K562 (cell line): ENCODE data around the gene DNASE2. TPM values are rescaled to one million over a fixed set of nuclear protein-coding genes. Genes with fewer than 3 reads are reported as not detected.
A peak's percentile ranks its signal among the peaks of the same experiment; 100 is the strongest.

Experiments used
- BDP1 ChIP-seq: IDR thresholded peaks from 3 replicates; pipeline ENCODE4 v1.6.1; 2011; ENCODE audit not compliant: insufficient read length, insufficient read depth
- ELF2 ChIP-seq: fragments of 250-450 bp; sonication (Bioruptor Pico); IDR thresholded peaks from 2 replicates; pipeline ENCODE4 v1.5.0; 2021; ENCODE audit warnings: mild to moderate bottlenecking
- HNRNPL ChIP-seq: fragments of 200-400 bp; formaldehyde crosslinking; IDR thresholded peaks from 2 replicates; pipeline ENCODE4 v1.6.1; 2017; ENCODE audit warnings: low read depth, mild to moderate bottlenecking, low read length
- LARP7 ChIP-seq: fragments of 450-650 bp; IDR thresholded peaks from 2 replicates; pipeline ENCODE4 v1.6.1; 2016
- MTA2 ChIP-seq: fragments of 450-650 bp; IDR thresholded peaks from 2 replicates; pipeline ENCODE4 v1.6.1; 2016; ENCODE audit warnings: low read depth
- NFE2L1 ChIP-seq: fragments of 450-650 bp; IDR thresholded peaks from 2 replicates; pipeline ENCODE4 v1.6.1; 2016; ENCODE audit warnings: missing genetic modification characterization, low read depth, mild to moderate bottlenecking, missing compliant biosample characterization, moderate library complexity, borderline replicate concordance
- NR2C2 ChIP-seq, 2 experiments: fragments of 200-800 bp in 1 of 2; sonication (Bioruptor generic) in 1 of 2; sonication (generic) in 1 of 2; formaldehyde crosslinking in 1 of 2; IDR thresholded peaks; 2 replicates each; pipeline versions ENCODE4 v1.6.1 to v1.8.0; 2016 to 2022; ENCODE audit warnings: mild to moderate bottlenecking in 1 of 2, missing compliant biosample characterization in 1 of 2, missing genetic modification characterization in 1 of 2, missing genetic modification reagents in 1 of 2
- RBM14 ChIP-seq: fragments of 200-400 bp; formaldehyde crosslinking; IDR thresholded peaks from 2 replicates; pipeline ENCODE4 v1.6.1; 2018; ENCODE audit warnings: low read depth, mild to moderate bottlenecking, low read length, moderate library complexity, borderline replicate concordance; ENCODE audit not compliant: insufficient read depth
- RFX5 ChIP-seq: IDR thresholded peaks from 2 replicates; pipeline ENCODE4 v1.6.1; 2011; ENCODE audit warnings: low read depth, mild to moderate bottlenecking, improper control_type of control experiment, low read length
- SMC3 ChIP-seq: conservative IDR thresholded peaks from 2 replicates; pipeline ENCODE4 v1.6.1; 2011; ENCODE audit warnings: low read depth, low read length, improper control_type of control experiment; ENCODE audit not compliant: insufficient read depth
- TAF9B ChIP-seq: fragments of 450-650 bp; IDR thresholded peaks from 2 replicates; pipeline ENCODE4 v1.6.1; 2018; ENCODE audit warnings: mild to moderate bottlenecking; ENCODE audit not compliant: partially characterized antibody
- ZNF583 ChIP-seq: fragments of 250-450 bp; sonication (Bioruptor Pico); IDR thresholded peaks from 2 replicates; pipeline ENCODE4 v1.4.0; 2020
- polyA plus RNA-seq, 8 experiments: library from polyadenylated mRNA; depleted of rRNA in 4 of 8; stranded (reverse) in 5 of 8; unstranded in 3 of 8; fragments of >200 nt; fragmentation: Nextera tagmentation in 2 of 8; fragmentation: Illumina TruSeq in 1 of 8; extraction: Ambion mirVana in 2 of 8; extraction: Trizol in 1 of 8; gene quantifications; 2 replicates each; pipeline versions ENCODE4 v1.2.1 to v1.2.3, GENCODE V29; 2011 to 2014; ENCODE audit warnings: inconsistent platforms in 1 of 8, missing spikeins in 1 of 8
- total RNA-seq, 7 experiments: library from RNA; depleted of rRNA in 6 of 7; stranded (reverse); fragments of >200 nt in 6 of 7; fragmentation: Illumina TruSeq in 2 of 7; extraction: Trizol in 2 of 7; gene quantifications; 2 replicates each; pipeline versions ENCODE4 v1.2.1 to v1.2.3, GENCODE V29; 2011 to 2021; ENCODE audit warnings: low replicate concordance in 1 of 7
- TF ChIP-seq, protein P1 (sequence below): fragments of 450-650 bp; IDR thresholded peaks from 2 replicates; pipeline ENCODE4 v1.6.1; 2017; ENCODE audit warnings: antibody characterized with exemption, mild to moderate bottlenecking
- TF ChIP-seq, protein P2 (sequence below), 2 experiments: fragments of 450-650 bp; IDR thresholded peaks; 2 replicates each; pipeline ENCODE4 v1.6.1; 2018; ENCODE audit warnings: mild to moderate bottlenecking in 2 of 2, low read depth in 1 of 2; ENCODE audit not compliant: partially characterized antibody in 2 of 2
- TF ChIP-seq, protein P3 (sequence below): fragments of 250-450 bp; sonication (Bioruptor Pico); IDR thresholded peaks from 2 replicates; pipeline ENCODE4 v1.4.0; 2020; ENCODE audit warnings: borderline replicate concordance

DNASE2 gene
- total and polyA plus RNA-seq, 9 of the 15 experiments (the other 6 are each of a cell fraction or from before 2014, with no cell fraction given), result 4.4 to 27.0 (median 20.2) TPM

DNA sequence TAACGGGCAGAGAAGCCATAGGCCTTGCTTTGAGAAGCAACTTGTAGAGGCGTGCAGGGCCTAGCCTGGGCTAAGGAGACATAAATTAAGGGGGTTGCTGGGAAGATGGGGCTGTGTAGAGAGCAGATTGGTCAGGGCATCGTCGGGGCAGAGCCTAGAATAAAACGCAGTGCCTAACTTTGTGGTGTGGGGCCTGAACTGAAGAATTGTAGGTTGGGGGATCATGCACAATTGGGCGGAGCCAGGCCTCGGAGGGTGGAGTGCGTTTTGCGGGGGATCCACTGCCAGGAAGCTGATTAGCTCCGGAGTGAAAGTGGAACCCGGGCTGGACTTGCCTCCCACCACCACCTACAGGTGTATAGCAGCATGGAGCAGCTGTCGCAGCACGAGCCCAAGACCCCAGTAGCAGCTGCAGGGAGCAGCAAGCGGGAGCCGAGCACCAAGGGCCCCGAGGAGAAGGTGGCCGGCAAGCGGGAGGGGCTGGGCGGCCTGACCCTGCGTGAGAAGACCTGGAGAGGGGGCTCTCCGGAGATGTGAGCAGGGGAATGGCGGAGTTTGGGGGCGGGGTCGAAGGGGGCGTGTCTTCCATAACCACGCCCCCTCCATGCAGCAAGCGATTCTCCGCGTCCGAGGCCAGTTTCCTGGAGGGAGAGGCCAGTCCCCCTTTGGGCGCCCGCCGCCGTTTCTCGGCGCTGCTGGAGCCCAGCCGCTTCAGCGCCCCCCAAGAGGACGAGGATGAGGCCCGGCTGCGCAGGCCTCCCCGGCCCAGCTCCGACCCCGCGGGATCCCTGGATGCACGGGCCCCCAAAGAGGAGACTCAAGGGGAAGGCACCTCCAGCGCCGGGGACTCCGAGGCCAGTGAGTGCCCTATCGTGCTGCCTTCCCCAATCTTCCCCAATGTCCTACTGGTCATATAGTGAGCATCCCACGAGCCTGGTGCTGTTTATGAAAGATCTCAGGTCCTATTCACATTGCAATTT is 13.8 kb downstream of the DNASE2 start (continued):
- TF ChIP-seq, protein P1, sequence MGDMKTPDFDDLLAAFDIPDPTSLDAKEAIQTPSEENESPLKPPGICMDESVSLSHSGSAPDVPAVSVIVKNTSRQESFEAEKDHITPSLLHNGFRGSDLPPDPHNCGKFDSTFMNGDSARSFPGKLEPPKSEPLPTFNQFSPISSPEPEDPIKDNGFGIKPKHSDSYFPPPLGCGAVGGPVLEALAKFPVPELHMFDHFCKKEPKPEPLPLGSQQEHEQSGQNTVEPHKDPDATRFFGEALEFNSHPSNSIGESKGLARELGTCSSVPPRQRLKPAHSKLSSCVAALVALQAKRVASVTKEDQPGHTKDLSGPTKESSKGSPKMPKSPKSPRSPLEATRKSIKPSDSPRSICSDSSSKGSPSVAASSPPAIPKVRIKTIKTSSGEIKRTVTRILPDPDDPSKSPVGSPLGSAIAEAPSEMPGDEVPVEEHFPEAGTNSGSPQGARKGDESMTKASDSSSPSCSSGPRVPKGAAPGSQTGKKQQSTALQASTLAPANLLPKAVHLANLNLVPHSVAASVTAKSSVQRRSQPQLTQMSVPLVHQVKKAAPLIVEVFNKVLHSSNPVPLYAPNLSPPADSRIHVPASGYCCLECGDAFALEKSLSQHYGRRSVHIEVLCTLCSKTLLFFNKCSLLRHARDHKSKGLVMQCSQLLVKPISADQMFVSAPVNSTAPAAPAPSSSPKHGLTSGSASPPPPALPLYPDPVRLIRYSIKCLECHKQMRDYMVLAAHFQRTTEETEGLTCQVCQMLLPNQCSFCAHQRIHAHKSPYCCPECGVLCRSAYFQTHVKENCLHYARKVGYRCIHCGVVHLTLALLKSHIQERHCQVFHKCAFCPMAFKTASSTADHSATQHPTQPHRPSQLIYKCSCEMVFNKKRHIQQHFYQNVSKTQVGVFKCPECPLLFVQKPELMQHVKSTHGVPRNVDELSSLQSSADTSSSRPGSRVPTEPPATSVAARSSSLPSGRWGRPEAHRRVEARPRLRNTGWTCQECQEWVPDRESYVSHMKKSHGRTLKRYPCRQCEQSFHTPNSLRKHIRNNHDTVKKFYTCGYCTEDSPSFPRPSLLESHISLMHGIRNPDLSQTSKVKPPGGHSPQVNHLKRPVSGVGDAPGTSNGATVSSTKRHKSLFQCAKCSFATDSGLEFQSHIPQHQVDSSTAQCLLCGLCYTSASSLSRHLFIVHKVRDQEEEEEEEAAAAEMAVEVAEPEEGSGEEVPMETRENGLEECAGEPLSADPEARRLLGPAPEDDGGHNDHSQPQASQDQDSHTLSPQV, result no peak
- TF ChIP-seq RBM14 (no peak), LARP7 (no peak), SMC3 (0 out of 2 replicates have a peak, but pooled peaks have one; percentile 3), MTA2 (no peak), TAF9B (no peak), RFX5 (no peak), HNRNPL (no peak), ZNF583 (CRISPR knock-in tag) (no peak), NR2C2 (CRISPR knock-in tag; IDR thresholded peaks at IDR 0.05) (no peak), NR2C2 (tag; IDR thresholded peaks at IDR 0.05) (no peak; the same call in 1 of the 2 replicates), NFE2L1 (no peak), ELF2 (no peak), BDP1 (no peak)
- TF ChIP-seq, protein P2, sequence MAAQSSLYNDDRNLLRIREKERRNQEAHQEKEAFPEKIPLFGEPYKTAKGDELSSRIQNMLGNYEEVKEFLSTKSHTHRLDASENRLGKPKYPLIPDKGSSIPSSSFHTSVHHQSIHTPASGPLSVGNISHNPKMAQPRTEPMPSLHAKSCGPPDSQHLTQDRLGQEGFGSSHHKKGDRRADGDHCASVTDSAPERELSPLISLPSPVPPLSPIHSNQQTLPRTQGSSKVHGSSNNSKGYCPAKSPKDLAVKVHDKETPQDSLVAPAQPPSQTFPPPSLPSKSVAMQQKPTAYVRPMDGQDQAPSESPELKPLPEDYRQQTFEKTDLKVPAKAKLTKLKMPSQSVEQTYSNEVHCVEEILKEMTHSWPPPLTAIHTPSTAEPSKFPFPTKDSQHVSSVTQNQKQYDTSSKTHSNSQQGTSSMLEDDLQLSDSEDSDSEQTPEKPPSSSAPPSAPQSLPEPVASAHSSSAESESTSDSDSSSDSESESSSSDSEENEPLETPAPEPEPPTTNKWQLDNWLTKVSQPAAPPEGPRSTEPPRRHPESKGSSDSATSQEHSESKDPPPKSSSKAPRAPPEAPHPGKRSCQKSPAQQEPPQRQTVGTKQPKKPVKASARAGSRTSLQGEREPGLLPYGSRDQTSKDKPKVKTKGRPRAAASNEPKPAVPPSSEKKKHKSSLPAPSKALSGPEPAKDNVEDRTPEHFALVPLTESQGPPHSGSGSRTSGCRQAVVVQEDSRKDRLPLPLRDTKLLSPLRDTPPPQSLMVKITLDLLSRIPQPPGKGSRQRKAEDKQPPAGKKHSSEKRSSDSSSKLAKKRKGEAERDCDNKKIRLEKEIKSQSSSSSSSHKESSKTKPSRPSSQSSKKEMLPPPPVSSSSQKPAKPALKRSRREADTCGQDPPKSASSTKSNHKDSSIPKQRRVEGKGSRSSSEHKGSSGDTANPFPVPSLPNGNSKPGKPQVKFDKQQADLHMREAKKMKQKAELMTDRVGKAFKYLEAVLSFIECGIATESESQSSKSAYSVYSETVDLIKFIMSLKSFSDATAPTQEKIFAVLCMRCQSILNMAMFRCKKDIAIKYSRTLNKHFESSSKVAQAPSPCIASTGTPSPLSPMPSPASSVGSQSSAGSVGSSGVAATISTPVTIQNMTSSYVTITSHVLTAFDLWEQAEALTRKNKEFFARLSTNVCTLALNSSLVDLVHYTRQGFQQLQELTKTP (IDR thresholded peaks at IDR 0.05; ENCODE audit: low read depth in 1 of 2, partially characterized antibody in 2 of 2), result peak in 1 of 2 experiments; percentile 18
- TF ChIP-seq, protein P3, sequence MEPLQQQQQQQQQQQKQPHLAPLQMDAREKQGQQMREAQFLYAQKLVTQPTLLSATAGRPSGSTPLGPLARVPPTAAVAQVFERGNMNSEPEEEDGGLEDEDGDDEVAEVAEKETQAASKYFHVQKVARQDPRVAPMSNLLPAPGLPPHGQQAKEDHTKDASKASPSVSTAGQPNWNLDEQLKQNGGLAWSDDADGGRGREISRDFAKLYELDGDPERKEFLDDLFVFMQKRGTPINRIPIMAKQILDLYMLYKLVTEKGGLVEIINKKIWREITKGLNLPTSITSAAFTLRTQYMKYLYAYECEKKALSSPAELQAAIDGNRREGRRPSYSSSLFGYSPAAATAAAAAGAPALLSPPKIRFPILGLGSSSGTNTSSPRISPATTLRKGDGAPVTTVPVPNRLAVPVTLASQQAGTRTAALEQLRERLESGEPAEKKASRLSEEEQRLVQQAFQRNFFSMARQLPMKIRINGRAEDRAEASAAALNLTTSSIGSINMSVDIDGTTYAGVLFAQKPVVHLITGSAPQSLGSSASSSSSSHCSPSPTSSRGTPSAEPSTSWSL (CRISPR knock-in tag), result no peak
